K562 (cell line): ENCODE data around the gene ACAD8. TPM values are rescaled to one million over a fixed set of nuclear protein-coding genes. Genes with fewer than 3 reads are reported as not detected.

Source experiments
- ATAC-seq: fragments of 200-7000 bp; cut with Tn5 transposase; 3 replicates; pipeline ENCODE4 v1.9.1; 2020; ENCODE audit warnings: moderate library complexity
- BruUV-seq: library from RNA; stranded (reverse); fragments of 400-500 nt; replicated peaks from 2 replicates; lab custom pipeline; 2021; lab: Mats Ljungman, UMichigan
- CTCF ChIA-PET: fragments of 300-600 bp; formaldehyde crosslinking; extraction: SDS; loops from one replicate; lab custom pipeline; 2021; ENCODE audit warnings: low intra/inter-chr PET ratio; lab: Yijun Ruan, JAX
- POLR2A ChIA-PET: fragments of 300-600, 350-650 bp; sonication (Branson Sonifier 250); formaldehyde crosslinking; extraction: SDS; loops from one replicate; lab custom pipeline; 2021; ENCODE audit warnings: antibody characterized with exemption, inconsistent platforms; lab: Yijun Ruan, JAX
- DNase-seq, 4 experiments: peaks; one replicate each; pipeline versions ENCODE4 v3.0.0 to v3.0.0-alpha.2; 2011 to 2018; ENCODE audit warnings: low spot score in 3 of 4, mixed read lengths in 3 of 4; ENCODE audit errors: extremely low read depth in 1 of 4
- FAIRE-seq: peaks from 2 replicates; lab custom pipeline; 2011; peaks lifted over from hg19 to GRCh38; lab: Jason Lieb, UNC
- H2AFZ ChIP-seq: 2 replicates; pipeline ENCODE4 v1.6.0; 2011; ENCODE audit warnings: low read depth, low read length, control low read depth, inconsistent platforms
- H3K27ac ChIP-seq: fragments of 200-600 bp; 3 replicates; pipeline ENCODE4 v1.8.0; 2011; ENCODE audit warnings: low read depth, mild to moderate bottlenecking, control low read depth, inconsistent platforms, low read length, moderate library complexity, mixed read lengths; ENCODE audit errors: extremely low read depth
- H3K27me3 ChIP-seq, 2 experiments: fragments of 300-600 bp in 1 of 2; 2 replicates in 1 of 2; 3 replicates in 1 of 2; pipeline versions ENCODE4 v1.6.0 to v1.8.0; 2011; ENCODE audit warnings: inconsistent platforms in 2 of 2, low read length in 2 of 2, mild to moderate bottlenecking in 1 of 2, mixed read lengths in 1 of 2, moderate library complexity in 1 of 2; ENCODE audit not compliant: control insufficient read depth in 2 of 2, insufficient read depth in 2 of 2
- H3K36me3 ChIP-seq: fragments of 300-600 bp; 3 replicates; pipeline ENCODE4 v1.8.0; 2011; ENCODE audit warnings: mild to moderate bottlenecking, low read length, inconsistent platforms; ENCODE audit not compliant: control insufficient read depth, insufficient read depth
- H3K4me1 ChIP-seq, 2 experiments: fragments of 200-600 bp in 1 of 2; replicated peaks in 1 of 2; 2 replicates in 1 of 2; 3 replicates in 1 of 2; pipeline versions ENCODE4 v1.5.1 to v1.8.0; 2011; ENCODE audit warnings: inconsistent platforms in 2 of 2, low read length in 2 of 2, mild to moderate bottlenecking in 1 of 2, mixed read lengths in 1 of 2, moderate library complexity in 1 of 2; ENCODE audit not compliant: control insufficient read depth in 2 of 2, insufficient read depth in 2 of 2
- H3K4me2 ChIP-seq: 2 replicates; pipeline ENCODE4 v1.6.1; 2011; ENCODE audit warnings: low read length, control low read depth, inconsistent platforms, mixed read lengths; ENCODE audit not compliant: insufficient read depth
- H3K4me3 ChIP-seq: fragments of 200-600 bp; sonication (generic), shearing (Covaris generic); 2 replicates; pipeline ENCODE4 v1.5.1; 2016; ENCODE audit warnings: control low read depth, inconsistent platforms
- H3K79me2 ChIP-seq: fragments of 200-600 bp; 3 replicates; pipeline ENCODE4 v1.8.0; 2011; ENCODE audit warnings: low read length, inconsistent platforms; ENCODE audit not compliant: control insufficient read depth, insufficient read depth
- H3K9ac ChIP-seq, 2 experiments: 2 replicates each; pipeline versions ENCODE4 v1.6.0 to v1.6.1; 2011; ENCODE audit warnings: low read depth in 2 of 2, low read length in 2 of 2, control low read depth in 1 of 2, inconsistent platforms in 1 of 2, mild to moderate bottlenecking in 1 of 2, mixed read lengths in 1 of 2; ENCODE audit not compliant: insufficient read depth in 1 of 2
- H3K9me1 ChIP-seq: one replicate; pipeline ENCODE4 v1.6.0; 2011; ENCODE audit warnings: inconsistent platforms, mild to moderate bottlenecking, low read length, moderate library complexity; ENCODE audit not compliant: control insufficient read depth, insufficient read depth
- H3K9me3 ChIP-seq: replicated peaks from 2 replicates; pipeline ENCODE4 v1.5.1; 2011; ENCODE audit warnings: low read depth, low read length, inconsistent platforms; ENCODE audit not compliant: control insufficient read depth, insufficient read depth
- H4K20me1 ChIP-seq: replicated peaks from 2 replicates; pipeline ENCODE4 v1.6.1; 2011; ENCODE audit warnings: low read length, inconsistent platforms, mixed read lengths; ENCODE audit not compliant: control insufficient read depth, insufficient read depth
- CBX2 ChIP-seq: fragments of 200-600 bp; sonication (generic); IDR thresholded peaks from one replicate; pipeline ENCODE4 v1.6.1; 2012; ENCODE audit warnings: mild to moderate bottlenecking, low read length, inconsistent platforms; ENCODE audit not compliant: insufficient read depth, poor library complexity, severe bottlenecking
- STAT5B ChIP-seq: fragments of 250-450 bp; sonication (Bioruptor Pico); IDR thresholded peaks from 2 replicates; pipeline ENCODE4 v1.8.0; 2021; ENCODE audit warnings: mild to moderate bottlenecking, inconsistent platforms
- ZNF644 ChIP-seq: fragments of 200-800 bp; sonication (Bioruptor generic); IDR thresholded peaks from 2 replicates; pipeline ENCODE4 v1.6.1; 2016; ENCODE audit warnings: low read depth, missing genetic modification characterization, missing compliant biosample characterization
- WGBS: fragments of 100-300 bp; shearing (Covaris generic); methylation state at CpG from one replicate; pipeline ENCODE4 v1.1.6; 2016; ENCODE audit warnings: low coverage, mixed read lengths; ENCODE audit not compliant: insufficient coverage; ENCODE audit errors: missing lambda C conversion rate; 5-methylcytosine and 5-hydroxymethylcytosine counted together
- in situ Hi-C: fragments of 300-500 bp; cut with MboI; formaldehyde crosslinking; loops from 4 replicates; pipeline ENCODE4 v1.15.0; 2018; ENCODE audit warnings: inconsistent platforms, mixed read lengths
- intact Hi-C: fragments of 100-400 bp; cut with micrococcal nuclease; formaldehyde crosslinking; loops from 2 replicates; pipeline ENCODE4 v1.14.2; 2022
- polyA plus RNA-seq, 8 experiments: library from polyadenylated mRNA; depleted of rRNA in 4 of 8; stranded (reverse) in 5 of 8; unstranded in 3 of 8; fragments of >200 nt; fragmentation: Nextera tagmentation in 2 of 8; fragmentation: Illumina TruSeq in 1 of 8; extraction: Ambion mirVana in 2 of 8; extraction: Trizol in 1 of 8; gene quantifications; 2 replicates each; pipeline versions ENCODE4 v1.2.1 to v1.2.3, GENCODE V29; 2011 to 2014; ENCODE audit warnings: inconsistent platforms in 1 of 8, missing spikeins in 1 of 8
- total RNA-seq, 7 experiments: library from RNA; depleted of rRNA in 6 of 7; stranded (reverse); fragments of >200 nt in 6 of 7; fragmentation: Illumina TruSeq in 2 of 7; extraction: Trizol in 2 of 7; gene quantifications; 2 replicates each; pipeline versions ENCODE4 v1.2.1 to v1.2.3, GENCODE V29; 2011 to 2021; ENCODE audit warnings: low replicate concordance in 1 of 7
- TF ChIP-seq, protein P1 (sequence below): fragments of 450-650 bp; IDR thresholded peaks from 2 replicates; pipeline ENCODE4 v1.6.1; 2016; ENCODE audit warnings: low read depth

ACAD8 gene
- total and polyA plus RNA-seq, 9 of the 15 experiments (the other 6 are each of a cell fraction or from before 2014, with no cell fraction given) = 6.5 to 34.1 (median 20.1) TPM

DNA sequence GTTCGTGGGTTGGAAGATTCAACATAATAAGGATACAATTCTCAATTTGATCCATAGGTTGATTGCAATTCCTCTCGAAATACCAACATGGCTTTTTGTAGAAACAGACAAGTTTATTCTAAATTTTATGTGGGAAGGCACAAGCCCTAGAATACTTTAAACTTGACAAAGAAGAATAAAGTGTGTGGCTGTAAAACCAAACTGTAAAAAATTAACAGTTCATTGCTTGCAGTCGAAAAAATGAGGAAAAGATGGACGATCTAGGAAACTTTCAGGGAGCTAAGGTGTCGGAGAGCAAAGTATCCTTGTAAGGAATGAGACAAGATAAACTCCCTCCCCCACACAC, 21.8 kb downstream of the ACAD8 start:
- no TSS peak for BruUV-seq
- H3K27me3 ChIP-seq = peaks cover 47 to 73% of the 10 kb centered on the region in 2 experiments

More for the DNA sequence above, 21.8 kb downstream of the ACAD8 start:
- Histone ChIP-seq H3K79me2 (no peaks in the 10 kb centered on the region), H3K4me1 (peaks cover 7 to 17% of the 10 kb centered on the region in 2 experiments; a peak in 3 of 5 replicates), H3K36me3 (no peaks in the 10 kb centered on the region), H3K27ac (no peak overlapping the region), H4K20me1 (no peaks in the 10 kb centered on the region), H3K4me3 (no peak overlapping the region), H3K9ac (no peak overlapping the region), H3K4me2 (no peak overlapping the region), H2AFZ (no peak overlapping the region), H3K9me3 (no peaks in the 10 kb centered on the region), H3K9me1 (no peaks in the 10 kb centered on the region)
- POLR2A ChIA-PET = no interaction called here
- intact Hi-C loops (no loop called here), in situ Hi-C loops (no loop called here)
- CTCF ChIA-PET = no interaction called here
- DNase-seq = no peak
- 3% methylated on average over 5 of the region's 5 CpGs for WGBS
- TF ChIP-seq CBX2 = peak; percentile 61
- TF ChIP-seq ZNF644 (tag) = no peak
- TF ChIP-seq, protein P1, sequence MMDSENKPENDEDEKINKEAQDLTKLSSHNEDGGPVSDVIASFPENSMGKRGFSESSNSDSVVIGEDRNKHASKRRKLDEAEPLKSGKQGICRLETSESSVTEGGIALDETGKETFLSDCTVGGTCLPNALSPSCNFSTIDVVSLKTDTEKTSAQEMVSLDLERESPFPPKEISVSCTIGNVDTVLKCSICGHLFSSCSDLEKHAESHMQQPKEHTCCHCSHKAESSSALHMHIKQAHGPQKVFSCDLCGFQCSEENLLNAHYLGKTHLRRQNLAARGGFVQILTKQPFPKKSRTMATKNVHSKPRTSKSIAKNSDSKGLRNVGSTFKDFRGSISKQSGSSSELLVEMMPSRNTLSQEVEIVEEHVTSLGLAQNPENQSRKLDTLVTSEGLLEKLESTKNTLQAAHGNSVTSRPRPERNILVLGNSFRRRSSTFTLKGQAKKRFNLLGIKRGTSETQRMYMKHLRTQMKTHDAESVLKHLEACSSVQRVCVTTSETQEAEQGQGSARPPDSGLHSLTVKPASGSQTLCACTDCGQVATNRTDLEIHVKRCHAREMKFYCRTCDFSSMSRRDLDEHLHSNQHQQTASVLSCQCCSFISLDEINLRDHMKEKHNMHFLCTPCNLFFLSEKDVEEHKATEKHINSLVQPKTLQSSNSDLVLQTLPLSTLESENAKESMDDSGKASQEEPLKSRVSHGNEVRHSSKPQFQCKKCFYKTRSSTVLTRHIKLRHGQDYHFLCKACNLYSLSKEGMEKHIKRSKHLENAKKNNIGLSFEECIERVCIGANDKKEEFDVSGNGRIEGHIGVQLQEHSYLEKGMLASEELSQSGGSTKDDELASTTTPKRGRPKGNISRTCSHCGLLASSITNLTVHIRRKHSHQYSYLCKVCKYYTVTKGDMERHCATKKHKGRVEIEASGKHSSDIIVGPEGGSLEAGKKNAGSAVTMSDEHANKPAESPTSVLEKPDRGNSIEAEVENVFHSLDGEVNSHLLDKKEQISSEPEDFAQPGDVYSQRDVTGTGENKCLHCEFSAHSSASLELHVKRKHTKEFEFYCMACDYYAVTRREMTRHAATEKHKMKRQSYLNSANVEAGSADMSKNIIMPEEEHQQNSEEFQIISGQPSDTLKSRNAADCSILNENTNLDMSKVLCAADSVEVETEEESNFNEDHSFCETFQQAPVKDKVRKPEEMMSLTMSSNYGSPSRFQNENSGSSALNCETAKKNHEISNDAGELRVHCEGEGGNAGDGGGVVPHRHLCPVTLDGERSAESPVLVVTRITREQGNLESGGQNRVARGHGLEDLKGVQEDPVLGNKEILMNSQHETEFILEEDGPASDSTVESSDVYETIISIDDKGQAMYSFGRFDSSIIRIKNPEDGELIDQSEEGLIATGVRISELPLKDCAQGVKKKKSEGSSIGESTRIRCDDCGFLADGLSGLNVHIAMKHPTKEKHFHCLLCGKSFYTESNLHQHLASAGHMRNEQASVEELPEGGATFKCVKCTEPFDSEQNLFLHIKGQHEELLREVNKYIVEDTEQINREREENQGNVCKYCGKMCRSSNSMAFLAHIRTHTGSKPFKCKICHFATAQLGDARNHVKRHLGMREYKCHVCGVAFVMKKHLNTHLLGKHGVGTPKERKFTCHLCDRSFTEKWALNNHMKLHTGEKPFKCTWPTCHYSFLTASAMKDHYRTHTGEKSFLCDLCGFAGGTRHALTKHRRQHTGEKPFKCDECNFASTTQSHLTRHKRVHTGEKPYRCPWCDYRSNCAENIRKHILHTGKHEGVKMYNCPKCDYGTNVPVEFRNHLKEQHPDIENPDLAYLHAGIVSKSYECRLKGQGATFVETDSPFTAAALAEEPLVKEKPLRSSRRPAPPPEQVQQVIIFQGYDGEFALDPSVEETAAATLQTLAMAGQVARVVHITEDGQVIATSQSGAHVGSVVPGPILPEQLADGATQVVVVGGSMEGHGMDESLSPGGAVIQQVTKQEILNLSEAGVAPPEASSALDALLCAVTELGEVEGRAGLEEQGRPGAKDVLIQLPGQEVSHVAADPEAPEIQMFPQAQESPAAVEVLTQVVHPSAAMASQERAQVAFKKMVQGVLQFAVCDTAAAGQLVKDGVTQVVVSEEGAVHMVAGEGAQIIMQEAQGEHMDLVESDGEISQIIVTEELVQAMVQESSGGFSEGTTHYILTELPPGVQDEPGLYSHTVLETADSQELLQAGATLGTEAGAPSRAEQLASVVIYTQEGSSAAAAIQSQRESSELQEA = no peak
- TF ChIP-seq STAT5B (CRISPR knock-in tag) = no peak
- ATAC-seq = 0 out of 3 replicates have a peak, but pooled peaks have one; percentile 7
- no peak for FAIRE-seq
